Fibroblast of skin of right biceps (primary cell): Measurements from ENCODE around the gene MORN1.
"Not testable (repeated sequence)": the region's sequence is repeated elsewhere in the genome, so short reads cannot be mapped to it uniquely, and the experiment has no call there.

ENCODE experiments used
- DNase-seq: peaks from one replicate; pipeline ENCODE4 v3.0.0-alpha.2; 2013

MORN1 gene

DNA sequence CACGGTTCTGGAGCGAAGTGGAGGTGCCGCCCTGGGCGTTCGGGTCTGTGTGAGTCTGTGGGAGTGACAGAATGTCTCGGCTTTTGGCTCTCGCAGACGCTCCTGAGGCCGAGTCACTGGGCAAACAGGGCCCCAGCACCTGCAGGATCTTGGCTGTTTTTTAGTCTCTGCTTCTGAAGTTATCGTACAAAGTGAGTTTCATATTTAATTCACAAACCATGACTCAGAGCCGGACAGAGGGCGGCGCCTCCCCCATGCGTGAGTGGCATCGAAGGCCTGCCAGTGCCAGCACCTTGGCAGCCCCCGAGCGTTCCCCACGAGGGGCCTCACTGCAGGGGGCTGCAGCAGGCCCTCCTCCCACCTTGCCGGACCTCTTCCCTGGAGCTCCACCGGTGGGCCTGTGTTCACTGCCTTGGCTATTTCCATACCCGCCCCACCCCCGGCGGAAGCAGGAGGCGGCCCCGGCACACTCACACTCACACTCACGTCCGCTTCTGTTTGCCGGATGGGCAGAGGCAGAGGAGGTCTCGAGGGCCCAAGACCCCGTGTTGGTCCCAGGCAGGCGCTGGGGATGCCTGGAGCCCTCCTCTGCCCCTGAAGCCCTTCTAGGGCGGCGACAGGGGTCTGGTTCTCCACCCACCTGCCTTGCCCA lies 56.3 kb downstream of the MORN1 start:
- DNase-seq: no peak

DNA sequence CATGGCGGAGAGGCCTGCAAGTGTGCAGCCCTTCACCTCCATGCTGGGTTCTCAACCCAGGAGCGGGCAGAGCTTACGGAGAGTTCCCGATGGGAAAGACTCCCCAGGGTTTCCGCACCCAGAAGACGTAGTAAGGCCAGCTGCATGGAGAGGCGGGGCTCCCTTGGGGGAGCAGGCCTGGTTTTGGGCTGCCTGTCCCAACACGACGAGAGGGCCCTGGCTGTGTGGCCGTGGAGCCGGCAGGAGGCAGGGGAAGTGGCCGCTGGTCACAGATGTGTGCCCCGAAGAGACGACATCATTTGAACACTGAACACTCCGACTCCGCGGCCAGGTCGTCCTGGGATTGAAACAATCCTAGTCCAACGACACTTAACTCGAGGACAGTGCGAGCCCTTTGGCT lies 57.0 kb downstream of the MORN1 start:
- no peak for DNase-seq

- DNase-seq: not testable (repeated sequence)
Measured at GRCh38 chr1:2331580-2331979, 59.8 kb downstream of the MORN1 start.

DNA sequence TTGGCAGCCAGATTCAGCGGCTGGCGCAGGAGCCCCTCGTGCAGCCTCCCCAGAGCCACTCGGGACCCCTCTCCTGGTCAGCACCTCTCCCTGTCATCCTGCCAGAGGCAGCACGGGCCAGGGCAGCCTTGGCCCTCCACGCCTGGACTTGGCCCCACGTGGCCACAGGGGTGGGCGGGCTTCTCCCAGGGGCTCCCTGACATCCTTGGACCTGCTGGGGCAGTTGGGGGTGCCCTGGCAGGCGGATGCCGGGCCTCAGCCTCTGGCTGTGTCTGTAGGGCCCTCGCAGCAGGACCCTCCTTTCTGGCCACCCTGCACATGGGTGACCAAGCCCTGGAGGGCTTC lies 60.2 kb downstream of the MORN1 start:
- no peak for DNase-seq

GRCh38 chr1:2330519-2331199 lies 60.7 kb downstream of the MORN1 start:
- peak; percentile 95 for DNase-seq

DNA sequence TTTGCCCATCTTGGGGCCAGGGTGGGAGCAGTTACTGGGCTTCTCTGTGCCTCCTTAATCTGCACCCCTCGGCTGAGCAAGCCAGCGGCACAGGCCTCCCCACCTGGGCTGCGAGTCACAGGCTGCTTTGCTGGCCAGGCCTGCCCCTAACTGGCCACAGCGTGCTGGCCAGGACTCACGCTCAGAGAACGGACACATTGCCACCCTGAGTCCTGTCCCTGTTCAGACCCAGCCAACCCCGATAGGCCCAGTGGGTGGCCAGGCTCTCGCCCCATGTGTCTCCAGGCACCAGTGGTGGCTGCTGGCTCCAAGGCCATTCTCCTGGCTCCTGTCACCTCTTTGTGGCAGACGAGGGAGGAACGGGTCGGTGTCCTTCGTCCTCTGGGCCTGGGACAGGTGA lies 61.3 kb downstream of the MORN1 start:
- DNase-seq: no peak

- DNase-seq: no peak
Measured at GRCh38 chr1:2328676-2329455, 62.5 kb downstream of the MORN1 start.

DNA sequence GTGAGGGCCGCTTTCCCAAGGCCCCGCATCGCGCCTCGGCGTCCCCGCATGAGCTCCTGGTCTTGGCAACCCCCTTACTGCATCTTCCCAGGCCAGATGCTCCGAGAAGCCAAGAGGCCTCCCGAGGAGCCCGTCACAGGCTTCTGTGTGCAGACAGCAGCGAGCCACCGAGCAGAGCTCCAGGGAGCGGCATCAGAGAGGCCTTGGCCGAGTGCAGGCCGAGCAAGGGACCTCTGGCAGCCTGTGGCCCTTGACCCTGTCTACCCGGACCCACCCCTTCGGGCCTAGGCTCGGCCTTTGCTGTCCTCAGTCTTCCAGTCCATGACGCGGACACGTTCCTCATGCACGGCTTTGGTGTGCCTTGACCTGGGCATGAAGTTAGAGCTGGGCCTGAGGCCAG lies 63.5 kb downstream of the MORN1 start:
- DNase-seq: no peak

- not testable (repeated sequence) for DNase-seq
Measured at GRCh38 chr1:2327162-2327561, 64.2 kb downstream of the MORN1 start.

- DNase-seq: no peak
Measured at GRCh38 chr1:2326524-2326923, 64.8 kb downstream of the MORN1 start.

DNA sequence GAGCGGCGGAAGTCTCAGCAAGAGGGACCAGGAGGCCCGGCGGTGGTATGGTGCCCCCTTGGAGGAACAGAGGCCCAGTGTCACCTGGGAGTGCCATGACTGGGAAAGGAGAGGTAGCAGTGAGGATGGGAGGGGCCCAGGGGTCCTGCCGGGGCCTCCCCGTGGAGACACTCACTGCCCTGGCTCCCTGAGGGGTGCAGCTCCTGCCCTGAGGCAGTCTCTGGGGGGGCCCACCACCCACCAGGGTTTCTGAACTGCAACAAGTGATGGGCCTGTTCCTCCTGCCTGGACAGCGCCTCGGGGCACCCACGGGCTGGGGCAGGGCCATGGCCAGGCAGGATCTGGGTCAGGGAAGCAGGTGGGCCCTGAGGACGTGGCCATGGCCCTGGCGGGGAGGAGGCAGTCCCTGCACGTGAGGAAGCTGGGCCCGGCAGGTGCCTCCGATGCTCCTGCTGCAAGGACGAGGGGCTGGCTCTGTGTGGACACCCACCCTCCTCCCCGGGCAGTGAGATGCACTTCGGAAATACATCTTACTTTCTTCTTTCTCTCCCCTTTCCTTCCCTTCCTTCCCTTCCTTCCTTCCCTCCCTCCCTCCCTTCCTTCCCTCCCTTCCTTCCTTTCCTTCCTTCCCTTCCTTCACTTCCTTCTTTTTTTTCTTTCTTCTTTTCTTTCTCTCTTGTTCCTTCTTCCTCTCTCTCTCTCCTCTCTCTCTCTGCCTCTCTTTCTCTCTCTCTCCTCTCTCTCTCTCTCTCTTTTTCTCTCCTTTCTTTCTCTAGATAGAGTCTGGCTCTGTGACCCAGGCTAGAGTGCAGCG lies 66.6 kb downstream of the MORN1 start:
- DNase-seq: no peak

DNA sequence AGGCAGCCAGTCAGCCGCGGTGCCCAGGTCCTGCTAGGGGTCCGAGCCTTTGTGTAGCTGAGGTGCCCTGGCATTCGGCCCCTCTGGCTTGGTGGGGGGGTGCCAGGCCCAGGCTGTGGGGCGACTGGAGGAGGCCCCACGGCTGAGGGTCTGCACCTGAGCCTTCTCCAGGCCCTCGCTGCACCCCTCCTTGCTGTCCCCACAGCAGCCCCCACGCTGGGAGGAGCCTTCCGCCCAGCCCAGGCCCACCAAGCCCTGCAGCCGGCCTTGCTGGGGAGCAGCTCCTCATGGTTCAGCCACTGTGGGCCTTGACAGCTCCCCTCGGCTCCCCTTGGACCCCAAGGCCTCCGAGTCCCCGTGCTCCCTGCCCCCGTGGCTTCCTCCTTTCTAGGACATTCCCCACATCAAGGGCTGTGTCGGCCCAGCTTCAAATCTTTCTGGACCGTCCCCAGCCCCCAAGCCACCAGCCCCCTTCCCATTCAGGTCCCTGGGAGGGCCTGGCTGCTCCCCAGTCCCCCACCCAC lies 67.8 kb downstream of the MORN1 start:
- no peak for DNase-seq

- no peak for DNase-seq
Measured at GRCh38 chr1:2322581-2323211, 68.7 kb downstream of the MORN1 start.

DNA sequence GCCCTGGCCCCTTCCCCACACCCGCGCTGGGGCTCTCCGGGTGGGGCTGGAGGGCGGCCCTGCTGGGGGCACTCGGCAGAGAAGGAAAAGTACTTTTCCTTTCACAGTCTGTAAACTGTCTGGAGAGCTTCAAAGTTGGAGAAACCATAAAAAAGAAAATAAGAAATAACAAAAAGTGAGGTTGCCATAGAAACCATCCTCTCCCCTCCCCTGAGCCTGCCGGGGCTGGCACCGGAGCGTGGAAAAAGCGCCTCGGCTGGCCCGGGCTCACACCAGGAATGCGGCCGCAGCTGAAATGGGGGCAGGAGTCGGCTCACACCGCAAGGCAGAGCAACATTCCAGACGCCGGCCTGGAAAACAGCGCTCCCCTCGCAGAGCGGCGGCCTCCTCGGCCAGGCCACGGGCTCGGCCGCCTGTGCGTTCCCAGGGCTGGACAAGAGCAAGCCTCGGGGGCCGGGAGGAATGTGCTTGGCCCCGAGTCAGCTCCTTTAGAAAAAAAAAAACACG lies 69.2 kb downstream of the MORN1 start:
- DNase-seq: peak; percentile 91

GRCh38 chr1:2320760-2321667 lies 70.3 kb downstream of the MORN1 start:
- DNase-seq: no peak

- DNase-seq: no peak
Measured at GRCh38 chr1:2320006-2320405, 71.3 kb downstream of the MORN1 start.

DNA sequence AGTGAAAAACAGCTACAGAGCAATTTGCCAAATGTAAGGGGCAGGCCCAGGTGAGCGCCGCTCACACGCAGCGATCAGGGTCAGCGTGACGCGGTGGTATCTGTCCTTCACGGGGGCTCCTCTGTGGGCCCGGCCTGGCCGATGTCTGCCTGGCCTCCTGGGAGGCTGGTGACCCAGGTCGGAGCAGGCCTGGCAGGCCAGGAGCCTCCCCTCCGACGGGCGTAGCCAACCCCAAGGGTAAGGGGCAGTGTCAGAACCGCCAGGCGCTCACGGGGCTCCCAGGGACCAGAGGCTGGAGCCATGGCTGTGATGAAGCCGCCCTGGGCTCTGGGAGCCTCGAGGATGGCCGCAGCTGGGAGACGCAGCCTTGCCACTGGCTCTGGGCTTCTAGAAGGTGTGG lies 72.1 kb downstream of the MORN1 start:
- no peak for DNase-seq

DNA sequence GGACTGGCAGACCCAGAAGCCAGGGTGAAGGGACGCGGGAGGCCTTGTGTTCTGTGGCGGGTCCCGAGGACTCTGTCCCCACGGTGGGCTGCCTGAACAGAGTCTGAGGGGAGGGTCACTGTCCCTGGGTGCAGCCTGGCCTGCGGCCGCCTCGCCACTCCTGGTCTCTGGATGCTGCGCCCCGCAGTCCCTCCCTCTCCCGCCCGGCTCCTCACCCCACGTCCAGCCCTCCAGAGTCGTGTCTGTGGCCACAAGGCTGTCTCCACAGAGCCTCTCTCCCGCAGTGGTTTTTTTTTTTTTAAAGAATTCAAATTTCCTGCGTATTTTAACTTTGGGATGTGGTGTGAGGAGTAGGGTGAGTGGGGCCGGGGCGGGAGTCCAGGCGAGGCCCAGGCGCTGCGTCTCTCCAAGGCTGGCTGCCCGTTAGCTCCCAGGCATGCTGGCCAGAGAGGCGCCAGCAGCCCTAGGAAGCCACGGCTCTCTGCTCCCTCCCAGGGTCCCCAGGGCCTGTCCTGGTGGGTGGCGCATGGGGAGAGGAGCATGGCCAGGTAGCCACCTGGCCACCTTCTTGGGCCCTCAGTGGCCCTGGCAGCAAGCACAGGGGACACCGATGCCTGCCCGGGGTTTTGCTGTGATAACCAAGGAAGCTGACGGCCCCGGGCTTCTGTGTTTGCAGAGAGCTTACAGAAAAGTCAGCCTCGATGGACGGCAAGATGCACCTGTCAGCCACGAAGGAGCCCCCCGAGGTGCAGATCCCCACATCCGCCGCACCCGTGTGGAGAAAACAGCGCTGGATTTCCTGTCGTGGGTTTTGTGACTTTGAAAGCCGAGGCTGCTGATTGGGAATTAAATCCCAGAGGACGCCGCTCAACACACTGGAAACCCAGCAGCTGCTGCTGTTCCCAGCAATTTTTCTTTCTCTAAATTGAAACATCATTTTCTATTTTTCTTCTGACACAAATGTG lies 72.8 kb downstream of the MORN1 start:
- no peak for DNase-seq

- DNase-seq: no peak
Measured at GRCh38 chr1:2317230-2318065, 73.9 kb downstream of the MORN1 start.
